ENCODE results near the gene ATP10B. TPM values are rescaled to one million over a fixed set of nuclear protein-coding genes. Genes with fewer than 3 reads are reported as not detected.

Gene ATP10B
- total RNA-seq, 2 donors from 2014 or later, result 0.47 TPM; not detected in 1

- Histone ChIP-seq H3K9me3 (no peaks in the 10 kb centered on the region), H3K36me3 (no peaks in the 10 kb centered on the region), H3K4me3 (no peak overlapping the region), H3K4me1 (no peaks in the 10 kb centered on the region), H3K27ac (no peak overlapping the region), H3K27me3 (no peaks in the 10 kb centered on the region)
- DNase-seq (ENCODE audit: low spot score), result no peak
- TF ChIP-seq CTCF (IDR thresholded peaks at IDR 0.05), result no peak
These were observed 59.1 kb downstream of the ATP10B start for GRCh38 chr5:160792732-160793529.

- Histone ChIP-seq H3K9me3 (no peaks in the 10 kb centered on the region), H3K4me1 (no peaks in the 10 kb centered on the region), H3K4me3 (no peak overlapping the region), H3K36me3 (no peaks in the 10 kb centered on the region), H3K27ac (no peak overlapping the region), H3K27me3 (no peaks in the 10 kb centered on the region)
- no peak for DNase-seq (ENCODE audit: low spot score)
- no peak for TF ChIP-seq CTCF (IDR thresholded peaks at IDR 0.05)
These were observed 59.7 kb downstream of the ATP10B start for GRCh38 chr5:160792281-160792680.

GRCh38 chr5:160789219-160789859, 62.7 kb downstream of the ATP10B start:
- H3K4me1 ChIP-seq, result no peaks in the 10 kb centered on the region
- H3K4me3 ChIP-seq, result no peak overlapping the region
- H3K36me3 ChIP-seq, result no peaks in the 10 kb centered on the region
- no peak overlapping the region for H3K27ac ChIP-seq
- no peak for TF ChIP-seq CTCF (IDR thresholded peaks at IDR 0.05)
- H3K27me3 ChIP-seq, result no peaks in the 10 kb centered on the region
- DNase-seq (ENCODE audit: low spot score), result no peak
- no peaks in the 10 kb centered on the region for H3K9me3 ChIP-seq

GRCh38 chr5:160788102-160788660, 63.8 kb downstream of the ATP10B start:
- Histone ChIP-seq H3K4me1 (no peaks in the 10 kb centered on the region), H3K36me3 (no peaks in the 10 kb centered on the region), H3K4me3 (no peak overlapping the region), H3K9me3 (no peaks in the 10 kb centered on the region), H3K27ac (no peak overlapping the region), H3K27me3 (no peaks in the 10 kb centered on the region)
- DNase-seq (ENCODE audit: low spot score), result no peak
- TF ChIP-seq CTCF (IDR thresholded peaks at IDR 0.05), result no peak

- no peak overlapping the region for H3K4me3 ChIP-seq
- H3K27me3 ChIP-seq, result no peaks in the 10 kb centered on the region
- no peaks in the 10 kb centered on the region for H3K36me3 ChIP-seq
- TF ChIP-seq CTCF (IDR thresholded peaks at IDR 0.05), result peak in 1 of 2 donors; percentile 18
- no peaks in the 10 kb centered on the region for H3K9me3 ChIP-seq
- no peak for DNase-seq (ENCODE audit: low spot score)
- no peaks in the 10 kb centered on the region for H3K4me1 ChIP-seq
- no peak overlapping the region for H3K27ac ChIP-seq
These were observed 64.8 kb downstream of the ATP10B start for GRCh38 chr5:160787240-160787639.
